Chondrocyte (in vitro differentiated cells): ENCODE measurements around the gene KCNQ1. TPM values are rescaled to one million over a fixed set of nuclear protein-coding genes. Genes with fewer than 3 reads are reported as not detected.
A peak's percentile ranks its signal among the peaks of the same experiment; 100 is the strongest.

ENCODE experiments used
- DNase-seq: peaks from one replicate; pipeline ENCODE4 v3.0.0; 2021; ENCODE audit warnings: mixed read lengths, low spot score
- H3K27ac Mint-ChIP-seq: one replicate; pipeline ENCODE4 v1.8.0; 2021; ENCODE audit warnings: mild to moderate bottlenecking, moderate library complexity, mixed read lengths; ENCODE audit not compliant: unreplicated experiment
- H3K27me3 Mint-ChIP-seq: 2 replicates; pipeline ENCODE4 v1.8.0; 2021; ENCODE audit warnings: low read depth, mixed read lengths
- H3K36me3 Mint-ChIP-seq: 2 replicates; pipeline ENCODE4 v1.8.0; 2021; ENCODE audit warnings: low read depth, mixed read lengths
- H3K4me1 Mint-ChIP-seq: 2 replicates; pipeline ENCODE4 v1.8.0; 2021; ENCODE audit warnings: low read depth, mild to moderate bottlenecking, mixed read lengths
- H3K4me3 Mint-ChIP-seq: one replicate; pipeline ENCODE4 v1.8.0; 2021; ENCODE audit warnings: mild to moderate bottlenecking, moderate library complexity, mixed read lengths; ENCODE audit not compliant: unreplicated experiment
- H3K9me3 Mint-ChIP-seq: 2 replicates; pipeline ENCODE4 v1.8.0; 2021; ENCODE audit warnings: low read depth, mixed read lengths
- total RNA-seq: library from RNA; stranded (reverse); gene quantifications from 3 replicates; pipeline ENCODE4 v1.2.1, GENCODE V29; 2021
- TF ChIP-seq, protein P1 (sequence below): fragments of 200-600 bp; sonication (generic); IDR thresholded peaks from 2 replicates; pipeline ENCODE4 v1.5.0; 2021; ENCODE audit warnings: antibody characterized with exemption, mild to moderate bottlenecking, moderate library complexity

The KCNQ1 gene
- total RNA-seq, 1 donor from 2014 or later: not detected

DNA sequence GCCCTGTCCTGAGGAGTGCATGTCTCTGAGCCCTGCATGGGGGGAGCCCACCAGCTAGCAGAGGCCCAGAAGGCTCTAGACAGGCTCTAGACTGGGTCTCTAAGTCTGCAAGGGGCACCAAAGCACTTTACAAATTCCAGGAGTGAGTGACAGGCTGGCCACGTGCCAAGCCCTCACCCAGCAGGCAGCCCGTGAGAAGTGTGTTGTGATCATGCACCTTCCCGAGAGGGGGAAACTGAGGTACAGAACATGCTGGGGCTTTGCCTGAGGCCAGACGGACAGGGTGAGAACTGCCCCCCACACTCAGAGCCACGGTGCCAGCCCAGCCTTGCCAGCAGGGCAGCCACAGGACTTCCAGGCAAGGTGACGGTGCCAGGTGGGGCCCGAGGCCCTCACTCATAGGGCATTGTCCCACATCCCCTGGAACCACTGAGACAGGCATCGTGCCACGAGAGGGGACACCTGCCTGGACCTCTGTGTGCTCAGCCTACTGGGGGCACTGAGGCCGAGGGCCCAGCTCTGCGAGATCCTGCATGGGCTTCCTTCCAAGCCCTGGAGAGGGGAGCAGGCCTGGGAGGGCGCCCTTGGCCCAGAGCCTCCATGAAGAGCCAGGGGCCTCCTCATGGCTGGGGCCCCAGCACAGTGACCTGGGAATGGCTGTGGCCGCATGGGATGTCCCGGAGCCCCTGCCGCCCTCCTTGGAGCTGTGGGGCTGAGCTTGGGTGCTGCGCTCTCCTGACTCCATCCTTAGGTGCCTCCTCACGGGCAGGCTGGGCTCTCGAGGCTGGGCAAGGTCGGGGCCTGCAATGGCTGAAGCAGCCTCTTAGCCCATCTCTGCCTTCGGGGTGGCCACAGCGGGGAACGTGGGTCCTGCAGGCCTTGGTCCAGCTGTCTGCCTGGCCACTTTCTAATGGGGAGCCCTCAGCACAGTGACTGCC lies 133.5 kb downstream of the KCNQ1 start:
- no peaks in the 10 kb centered on the region for H3K36me3 Mint-ChIP-seq
- H3K27me3 Mint-ChIP-seq: no peaks in the 10 kb centered on the region
- no peak overlapping the region for H3K4me3 Mint-ChIP-seq
- no peak overlapping the region for H3K27ac Mint-ChIP-seq
- TF ChIP-seq, protein P1, sequence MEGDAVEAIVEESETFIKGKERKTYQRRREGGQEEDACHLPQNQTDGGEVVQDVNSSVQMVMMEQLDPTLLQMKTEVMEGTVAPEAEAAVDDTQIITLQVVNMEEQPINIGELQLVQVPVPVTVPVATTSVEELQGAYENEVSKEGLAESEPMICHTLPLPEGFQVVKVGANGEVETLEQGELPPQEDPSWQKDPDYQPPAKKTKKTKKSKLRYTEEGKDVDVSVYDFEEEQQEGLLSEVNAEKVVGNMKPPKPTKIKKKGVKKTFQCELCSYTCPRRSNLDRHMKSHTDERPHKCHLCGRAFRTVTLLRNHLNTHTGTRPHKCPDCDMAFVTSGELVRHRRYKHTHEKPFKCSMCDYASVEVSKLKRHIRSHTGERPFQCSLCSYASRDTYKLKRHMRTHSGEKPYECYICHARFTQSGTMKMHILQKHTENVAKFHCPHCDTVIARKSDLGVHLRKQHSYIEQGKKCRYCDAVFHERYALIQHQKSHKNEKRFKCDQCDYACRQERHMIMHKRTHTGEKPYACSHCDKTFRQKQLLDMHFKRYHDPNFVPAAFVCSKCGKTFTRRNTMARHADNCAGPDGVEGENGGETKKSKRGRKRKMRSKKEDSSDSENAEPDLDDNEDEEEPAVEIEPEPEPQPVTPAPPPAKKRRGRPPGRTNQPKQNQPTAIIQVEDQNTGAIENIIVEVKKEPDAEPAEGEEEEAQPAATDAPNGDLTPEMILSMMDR: no peak
- peak; percentile 86 for DNase-seq
- H3K4me1 Mint-ChIP-seq: peaks cover 25% of the 10 kb centered on the region
- H3K9me3 Mint-ChIP-seq: no peaks in the 10 kb centered on the region

DNA sequence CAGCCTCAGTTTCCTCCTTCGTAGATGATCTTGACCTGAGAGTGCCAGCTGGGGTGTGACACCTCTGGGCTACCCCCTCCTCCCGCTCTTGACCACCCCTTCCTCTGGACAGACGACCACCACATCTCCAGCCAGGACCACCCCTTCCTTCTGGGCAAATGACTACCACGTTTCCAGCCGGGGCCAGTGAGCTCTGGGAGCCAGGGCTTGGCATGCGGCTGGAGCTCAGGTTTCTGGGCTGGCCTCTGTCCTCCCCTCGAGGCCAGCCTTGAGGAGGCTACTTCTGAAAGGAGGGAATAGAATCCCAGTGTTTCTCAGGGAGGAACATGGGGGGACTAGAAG lies 134.1 kb downstream of the KCNQ1 start:
- no peak for DNase-seq
- Mint-ChIP-seq H3K27ac (no peak overlapping the region), H3K27me3 (no peaks in the 10 kb centered on the region)

DNA sequence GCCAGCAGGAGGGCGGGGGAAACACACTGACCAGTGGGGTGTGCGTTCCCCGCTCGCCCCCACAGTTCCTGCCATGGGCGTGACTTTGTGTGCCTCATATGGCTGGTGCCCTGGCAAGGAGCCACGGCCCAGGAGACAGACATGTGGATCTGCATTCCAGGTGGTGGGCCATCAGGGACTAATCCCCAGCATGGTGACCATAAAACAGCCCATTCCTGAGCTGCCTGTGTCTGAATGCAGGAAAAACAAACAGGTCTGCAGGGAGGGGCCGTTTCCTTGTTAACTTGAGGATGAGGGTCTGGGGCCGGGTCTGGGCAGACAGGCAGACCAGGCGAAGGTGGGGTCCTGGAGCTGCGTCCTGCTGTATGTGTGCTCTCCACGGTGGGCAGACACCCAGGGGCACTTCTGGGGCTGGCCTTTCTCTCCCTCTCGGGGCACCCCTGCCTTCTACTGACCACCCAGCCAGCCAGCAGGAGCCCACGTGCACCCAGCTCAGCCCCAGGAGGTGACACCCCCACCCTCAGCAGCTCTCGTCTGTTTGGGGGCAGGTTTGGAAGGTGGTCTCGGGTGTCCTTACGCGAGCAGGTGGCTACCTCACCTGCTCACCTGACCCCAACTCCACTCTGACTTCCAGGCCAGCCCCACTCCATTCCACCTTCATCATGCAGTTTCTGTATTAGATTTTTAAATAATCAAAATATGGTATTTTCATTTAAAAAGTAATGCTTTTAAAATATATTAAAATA lies 134.7 kb downstream of the KCNQ1 start:
- H3K9me3 Mint-ChIP-seq: no peaks in the 10 kb centered on the region
- H3K27me3 Mint-ChIP-seq: no peaks in the 10 kb centered on the region
- H3K4me3 Mint-ChIP-seq: no peak overlapping the region

More for the DNA sequence above, 134.1 kb downstream of the KCNQ1 start:
- H3K36me3 Mint-ChIP-seq: no peaks in the 10 kb centered on the region
- H3K4me1 Mint-ChIP-seq: peaks cover 25% of the 10 kb centered on the region
- no peak overlapping the region for H3K4me3 Mint-ChIP-seq
- TF ChIP-seq, protein P1: no peak
- no peaks in the 10 kb centered on the region for H3K9me3 Mint-ChIP-seq

DNA sequence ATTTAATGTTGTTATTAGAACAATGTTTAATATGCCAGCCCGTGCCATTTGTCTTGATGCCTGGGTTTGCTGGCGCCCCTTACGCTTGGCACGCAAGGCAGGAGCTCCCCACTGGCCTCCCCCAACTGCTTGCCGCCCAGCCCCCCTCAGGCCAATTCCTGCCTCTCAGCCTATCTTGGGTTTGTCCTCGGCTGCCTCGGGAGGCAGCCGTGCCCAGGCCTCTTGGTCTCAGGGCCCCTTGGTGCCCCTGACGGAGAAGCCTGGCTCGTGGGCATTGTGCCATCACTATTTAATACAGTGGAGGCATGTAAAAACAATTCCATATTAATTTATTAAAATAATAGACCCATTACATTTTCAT lies 135.2 kb downstream of the KCNQ1 start:
- Mint-ChIP-seq H3K27ac (no peak overlapping the region), H3K9me3 (no peaks in the 10 kb centered on the region), H3K4me3 (no peak overlapping the region), H3K27me3 (no peaks in the 10 kb centered on the region), H3K4me1 (peaks cover 25% of the 10 kb centered on the region), H3K36me3 (no peaks in the 10 kb centered on the region)
- DNase-seq: peak; percentile 38
- TF ChIP-seq, protein P1: no peak

More for the DNA sequence above, 134.7 kb downstream of the KCNQ1 start:
- peak; percentile 74 for DNase-seq
- Mint-ChIP-seq H3K4me1 (peaks cover 25% of the 10 kb centered on the region), H3K27ac (no peak overlapping the region), H3K36me3 (no peaks in the 10 kb centered on the region)
- TF ChIP-seq, protein P1: no peak

DNA sequence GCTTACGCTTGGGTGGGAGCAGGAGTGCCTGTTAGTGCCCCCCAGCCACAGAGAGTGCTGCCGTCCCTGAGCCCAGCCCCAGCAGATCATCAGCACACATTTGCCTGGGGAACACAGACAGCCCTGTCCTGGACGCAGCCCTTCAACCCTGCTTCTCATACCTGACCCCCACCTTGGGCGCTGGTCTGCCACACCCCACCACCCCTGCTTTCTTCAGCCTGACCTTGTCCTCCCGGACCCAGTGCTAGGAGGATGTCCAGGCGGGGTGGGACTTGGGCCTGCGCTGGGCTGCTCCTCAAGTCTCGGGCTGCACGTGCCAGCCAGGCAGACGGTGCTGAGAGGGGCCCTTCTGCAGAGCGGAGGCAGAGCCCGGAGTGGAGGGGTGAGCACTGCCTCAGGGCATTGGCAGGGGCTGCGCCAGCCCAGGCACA lies 135.8 kb downstream of the KCNQ1 start:
- TF ChIP-seq, protein P1: no peak
- no peak overlapping the region for H3K4me3 Mint-ChIP-seq
- H3K27ac Mint-ChIP-seq: no peak overlapping the region
- peaks cover 25% of the 10 kb centered on the region for H3K4me1 Mint-ChIP-seq
- peak; percentile 89 for DNase-seq
- H3K36me3 Mint-ChIP-seq: no peaks in the 10 kb centered on the region
- H3K9me3 Mint-ChIP-seq: no peaks in the 10 kb centered on the region
- H3K27me3 Mint-ChIP-seq: no peaks in the 10 kb centered on the region
